Spleen (tissue), 11 donors: ENCODE results near the gene TTC23. TPM values are rescaled to one million over a fixed set of nuclear protein-coding genes. Genes with fewer than 3 reads are reported as not detected.

Experiments
- DNase-seq: peaks from one replicate; pipeline ENCODE4 v3.0.0-alpha.2; 2020
- H3K27ac ChIP-seq, 8 donors: fragments of 200-600 bp; sonication (generic) in 7 of 8; 1 replicate in 4 of 8; 2 replicates in 4 of 8; pipeline versions ENCODE4 v1.5.0 to v1.8.0; 2016 to 2021; ENCODE audit warnings: inconsistent platforms in 4 of 8, mild to moderate bottlenecking in 4 of 8, moderate library complexity in 1 of 8
- H3K27me3 ChIP-seq, 7 donors: fragments of 200-600 bp; sonication (generic) in 6 of 7; replicated peaks in 1 of 7; 1 replicate in 4 of 7; 2 replicates in 3 of 7; pipeline versions ENCODE4 v1.5.0 to v1.8.0; 2016 to 2021; ENCODE audit warnings: inconsistent platforms in 3 of 7, mild to moderate bottlenecking in 1 of 7
- H3K36me3 ChIP-seq, 6 donors: fragments of 200-600 bp; sonication (generic) in 5 of 6; 1 replicate in 4 of 6; 2 replicates in 2 of 6; pipeline versions ENCODE4 v1.5.0 to v1.8.0; 2016 to 2021; ENCODE audit warnings: inconsistent platforms in 2 of 6
- H3K4me1 ChIP-seq, 6 donors: fragments of 200-600 bp; sonication (generic) in 5 of 6; 1 replicate in 3 of 6; 2 replicates in 3 of 6; pipeline versions ENCODE4 v1.5.0 to v1.8.0; 2016 to 2021; ENCODE audit warnings: inconsistent platforms in 3 of 6
- H3K4me3 ChIP-seq, 8 donors: fragments of 200-600 bp; sonication (generic) in 7 of 8; 1 replicate in 4 of 8; 2 replicates in 4 of 8; pipeline versions ENCODE4 v1.5.0 to v1.8.0; 2016 to 2021; ENCODE audit warnings: inconsistent platforms in 4 of 8, mild to moderate bottlenecking in 4 of 8, moderate library complexity in 2 of 8
- H3K9me3 ChIP-seq, 8 donors: fragments of 200-600 bp; sonication (generic) in 7 of 8; 1 replicate in 4 of 8; 2 replicates in 4 of 8; pipeline versions ENCODE4 v1.5.0 to v1.8.0; 2016 to 2021; ENCODE audit warnings: inconsistent platforms in 4 of 8
- POLR2A ChIP-seq, 3 donors: fragments of 450-650 bp; IDR thresholded peaks; one replicate each; pipeline ENCODE4 v1.5.1; 2017; ENCODE audit warnings: antibody characterized with exemption in 3 of 3, mild to moderate bottlenecking in 1 of 3
- POLR2AphosphoS5 ChIP-seq, 3 donors: sonication (generic); formaldehyde crosslinking; IDR thresholded peaks; one replicate each; pipeline ENCODE4 v1.5.1; 2017; ENCODE audit warnings: antibody characterized with exemption in 3 of 3
- WGBS, 5 donors: extraction: QIAGEN DNeasy Blood & Tissue Kit in 3 of 5; methylation state at CpG; one replicate each; pipeline versions ENCODE4 v1.1.5 to v1.1.7; 2013 to 2018; 5-methylcytosine and 5-hydroxymethylcytosine counted together
- intact Hi-C: fragments of 100-400 bp; cut with DNase I; formaldehyde crosslinking; loops from one replicate; pipeline ENCODE4 v1.15.0; 2023; ENCODE audit warnings: low total_unique reads
- polyA plus RNA-seq, 3 donors: library from polyadenylated mRNA; stranded (reverse); fragments of 200-250 nt; gene quantifications; one replicate each; pipeline ENCODE4 v1.2.1, GENCODE V29; 2013
- total RNA-seq, 7 donors: library from RNA; depleted of rRNA in 3 of 7; stranded (reverse); fragments of >200 nt in 3 of 7; fragmentation: NEBNext Ultra II Directional in 4 of 7; extraction: Animal tissue kit (Norgen Biotek cat#: 25700) in 4 of 7; gene quantifications; one replicate each; pipeline versions ENCODE4 v1.1.0 to v1.2.1, GENCODE V29; 2016 to 2021
- TF ChIP-seq, protein P1 (sequence below), 11 experiments: fragments of 200-600 bp in 7 of 11; fragments of 450-650 bp in 4 of 11; sonication (generic) in 4 of 11; IDR thresholded peaks in 8 of 11; conservative IDR thresholded peaks in 3 of 11; 1 replicate in 7 of 11; 2 replicates in 4 of 11; pipeline versions ENCODE4 v1.4.0 to v1.8.0; 2016 to 2021; ENCODE audit warnings: antibody characterized with exemption in 11 of 11, inconsistent platforms in 4 of 11, mild to moderate bottlenecking in 1 of 11
- donor health status: healthy with polysubstance abuse.
- donor health status: DM: no; HTN: no; CAD: no; lungs with moderate emphysema.
- donor health status: DM: no; HTN: no; CAD: no.
- donor health status: Bipolar disorder and iron deficiency.
- donor health status: healthy.
- donor health status: DM: no; HTN: no; CAD: no.
- donor health status: DM: yes; HTN: yes; CAD: no.

The TTC23 gene
- total and polyA plus RNA-seq, 10 donors: 3.6 to 17.0 (median 12.0) TPM

- DNase-seq: no peak
- no peak overlapping the region for H3K27ac ChIP-seq
- no peaks in the 10 kb centered on the region for H3K9me3 ChIP-seq
- peaks cover 0 to 16% (median 0%) of the 10 kb centered on the region in 6 donors for H3K36me3 ChIP-seq
- no peaks in the 10 kb centered on the region for H3K27me3 ChIP-seq
- 72 to 82% (median 80%) methylated on average over 16 of the region's 16 CpGs for WGBS, 5 donors
- H3K4me1 ChIP-seq: no peaks in the 10 kb centered on the region
- intact Hi-C loops: no loop called here
- H3K4me3 ChIP-seq: no peak overlapping the region
- TF ChIP-seq POLR2A (IDR thresholded peaks at IDR 0.05) (no peak), POLR2AphosphoS5 (IDR thresholded peaks at IDR 0.05) (no peak)
- TF ChIP-seq, protein P1, sequence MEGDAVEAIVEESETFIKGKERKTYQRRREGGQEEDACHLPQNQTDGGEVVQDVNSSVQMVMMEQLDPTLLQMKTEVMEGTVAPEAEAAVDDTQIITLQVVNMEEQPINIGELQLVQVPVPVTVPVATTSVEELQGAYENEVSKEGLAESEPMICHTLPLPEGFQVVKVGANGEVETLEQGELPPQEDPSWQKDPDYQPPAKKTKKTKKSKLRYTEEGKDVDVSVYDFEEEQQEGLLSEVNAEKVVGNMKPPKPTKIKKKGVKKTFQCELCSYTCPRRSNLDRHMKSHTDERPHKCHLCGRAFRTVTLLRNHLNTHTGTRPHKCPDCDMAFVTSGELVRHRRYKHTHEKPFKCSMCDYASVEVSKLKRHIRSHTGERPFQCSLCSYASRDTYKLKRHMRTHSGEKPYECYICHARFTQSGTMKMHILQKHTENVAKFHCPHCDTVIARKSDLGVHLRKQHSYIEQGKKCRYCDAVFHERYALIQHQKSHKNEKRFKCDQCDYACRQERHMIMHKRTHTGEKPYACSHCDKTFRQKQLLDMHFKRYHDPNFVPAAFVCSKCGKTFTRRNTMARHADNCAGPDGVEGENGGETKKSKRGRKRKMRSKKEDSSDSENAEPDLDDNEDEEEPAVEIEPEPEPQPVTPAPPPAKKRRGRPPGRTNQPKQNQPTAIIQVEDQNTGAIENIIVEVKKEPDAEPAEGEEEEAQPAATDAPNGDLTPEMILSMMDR (IDR thresholded peaks at IDR 0.05 in 8 of 11, conservative IDR thresholded peaks at IDR 0.05 in 3 of 11): no peak
Measured at GRCh38 chr15:99129644-99130043, 119.7 kb downstream of the TTC23 start.

DNA sequence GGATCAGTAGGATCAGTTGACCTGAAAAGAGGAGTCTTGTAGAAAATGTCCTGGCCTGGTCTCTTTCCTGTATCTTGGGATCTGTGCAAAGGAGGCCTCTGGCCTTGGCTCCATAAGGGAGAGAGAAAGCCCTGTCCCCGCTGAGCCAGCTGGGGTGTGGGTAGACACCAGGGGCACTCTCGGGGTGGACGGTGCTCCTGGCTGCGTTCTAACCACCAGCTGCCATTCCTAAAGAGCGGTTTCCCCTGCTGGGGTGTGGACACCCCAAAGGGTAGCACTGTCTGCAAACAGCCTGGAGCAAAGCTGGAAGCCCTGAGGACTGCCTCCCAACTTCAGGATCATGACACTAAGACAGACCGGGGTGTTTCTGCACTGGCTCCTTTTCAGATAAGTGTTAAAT is 121.0 kb downstream of the TTC23 start:
- Histone ChIP-seq H3K27me3 (peaks cover 0 to 11% (median 0%) of the 10 kb centered on the region in 7 donors), H3K9me3 (no peaks in the 10 kb centered on the region), H3K4me1 (peaks cover 3 to 12% (median 8%) of the 10 kb centered on the region in 6 donors), H3K27ac (no peak overlapping the region), H3K4me3 (no peak overlapping the region), H3K36me3 (peaks cover 0 to 16% (median 0%) of the 10 kb centered on the region in 6 donors)
- intact Hi-C loops: no loop called here
- TF ChIP-seq, protein P1 (IDR thresholded peaks at IDR 0.05 in 8 of 11, conservative IDR thresholded peaks at IDR 0.05 in 3 of 11): no peak
- TF ChIP-seq POLR2A (IDR thresholded peaks at IDR 0.05) (no peak), POLR2AphosphoS5 (IDR thresholded peaks at IDR 0.05) (no peak)
- 87 to 97% (median 90%) methylated on average over 6 of the region's 6 CpGs for WGBS, 5 donors
- DNase-seq: no peak

GRCh38 chr15:99127773-99128172 is 121.6 kb downstream of the TTC23 start:
- peaks cover 3 to 16% (median 10%) of the 10 kb centered on the region in 6 donors for H3K4me1 ChIP-seq
- no peaks in the 10 kb centered on the region for H3K9me3 ChIP-seq
- intact Hi-C loops: no loop called here
- H3K27ac ChIP-seq: no peak overlapping the region
- no peak overlapping the region for H3K4me3 ChIP-seq
- peaks cover 0 to 16% (median 0%) of the 10 kb centered on the region in 6 donors for H3K36me3 ChIP-seq
- TF ChIP-seq POLR2A (IDR thresholded peaks at IDR 0.05) (no peak), POLR2AphosphoS5 (IDR thresholded peaks at IDR 0.05) (no peak)
- TF ChIP-seq, protein P1 (IDR thresholded peaks at IDR 0.05 in 8 of 11, conservative IDR thresholded peaks at IDR 0.05 in 3 of 11): no peak
- peaks cover 0 to 17% (median 0%) of the 10 kb centered on the region in 7 donors for H3K27me3 ChIP-seq
- no peak for DNase-seq
- WGBS, 5 donors: 84 to 94% (median 93%) methylated on average over 3 of the region's 3 CpGs

DNA sequence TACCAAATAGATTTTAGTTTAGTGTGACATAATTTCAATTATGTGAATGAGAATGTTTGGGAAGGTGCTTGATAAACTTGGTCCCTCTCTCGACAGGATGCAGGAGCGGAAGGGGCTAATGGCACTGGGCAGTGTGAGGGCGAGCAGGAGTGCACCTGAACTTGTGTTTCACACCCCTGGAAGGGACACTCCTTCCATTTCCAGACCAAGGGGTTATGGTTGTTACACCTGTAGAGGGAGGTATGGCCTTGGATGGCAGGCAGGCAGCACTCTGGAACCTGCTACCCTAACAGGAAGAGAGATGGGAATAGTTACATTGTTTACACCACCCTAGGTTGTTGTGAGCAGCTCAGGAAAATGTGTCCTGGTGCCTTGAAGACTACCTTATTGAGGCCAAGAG is 122.5 kb downstream of the TTC23 start:
- WGBS, 5 donors: 86 to 96% (median 94%) methylated on average over 3 of the region's 3 CpGs
- Histone ChIP-seq H3K9me3 (no peaks in the 10 kb centered on the region), H3K4me3 (no peak overlapping the region), H3K4me1 (peaks cover 3 to 16% (median 10%) of the 10 kb centered on the region in 6 donors), H3K36me3 (peaks cover 0 to 14% (median 0%) of the 10 kb centered on the region in 6 donors), H3K27me3 (peaks cover 0 to 19% (median 0%) of the 10 kb centered on the region in 7 donors), H3K27ac (no peak overlapping the region)
- TF ChIP-seq POLR2AphosphoS5 (IDR thresholded peaks at IDR 0.05) (no peak), POLR2A (IDR thresholded peaks at IDR 0.05) (no peak)
- TF ChIP-seq, protein P1 (IDR thresholded peaks at IDR 0.05 in 8 of 11, conservative IDR thresholded peaks at IDR 0.05 in 3 of 11): no peak
- intact Hi-C loops: no loop called here
- DNase-seq: no peak
